Liver (tissue), 9 donors: ENCODE measurements around the gene VIPR2. TPM values are rescaled to one million over a fixed set of nuclear protein-coding genes. Genes with fewer than 3 reads are reported as not detected.

Experiments
- DNase-seq: peaks from one replicate; pipeline ENCODE4 v3.0.0-alpha.2; 2017; ENCODE audit warnings: low spot score
- H3K27ac ChIP-seq, 2 donors: one replicate each; pipeline ENCODE4 v1.7.0; 2013; ENCODE audit warnings: inconsistent platforms in 2 of 2, low read length in 2 of 2, control low read depth in 1 of 2, low read depth in 1 of 2, mild to moderate bottlenecking in 1 of 2
- H3K27me3 ChIP-seq, 4 donors: one replicate each; pipeline versions ENCODE4 v1.6.1 to v1.7.0; 2013; ENCODE audit warnings: low read length in 3 of 4, inconsistent platforms in 1 of 4, mild to moderate bottlenecking in 1 of 4, moderate library complexity in 1 of 4; ENCODE audit not compliant: control insufficient read depth in 4 of 4, insufficient read depth in 4 of 4
- H3K36me3 ChIP-seq, 4 donors: one replicate each; pipeline versions ENCODE4 v1.6.1 to v1.7.0; 2013; ENCODE audit warnings: low read length in 3 of 4, mild to moderate bottlenecking in 3 of 4, low read depth in 1 of 4, moderate library complexity in 1 of 4; ENCODE audit not compliant: control insufficient read depth in 4 of 4, insufficient read depth in 3 of 4
- H3K4me1 ChIP-seq, 4 donors: one replicate each; pipeline versions ENCODE4 v1.6.1 to v1.7.0; 2013; ENCODE audit warnings: low read length in 3 of 4, mild to moderate bottlenecking in 3 of 4, moderate library complexity in 1 of 4; ENCODE audit not compliant: control insufficient read depth in 4 of 4, insufficient read depth in 4 of 4
- H3K4me3 ChIP-seq, 3 donors: one replicate each; pipeline versions ENCODE4 v1.6.1 to v1.7.0; 2013; ENCODE audit warnings: low read length in 3 of 3, control low read depth in 1 of 3, low read depth in 1 of 3, mild to moderate bottlenecking in 1 of 3
- H3K9ac ChIP-seq, 2 donors: one replicate each; pipeline ENCODE4 v1.7.0; 2013; ENCODE audit warnings: low read length in 2 of 2, mild to moderate bottlenecking in 2 of 2, moderate library complexity in 2 of 2, control low read depth in 1 of 2, low read depth in 1 of 2
- H3K9me3 ChIP-seq, 4 donors: one replicate each; pipeline versions ENCODE4 v1.6.1 to v1.7.0; 2013; ENCODE audit warnings: low read length in 3 of 4; ENCODE audit not compliant: control insufficient read depth in 4 of 4
- EGR1 ChIP-seq, 2 donors: IDR thresholded peaks; 2 replicates each; pipeline ENCODE4 v1.6.1; 2016 to 2018; ENCODE audit warnings: antibody characterized with exemption in 2 of 2, low read depth in 2 of 2
- FOXA1 ChIP-seq: IDR thresholded peaks from 2 replicates; pipeline ENCODE4 v1.6.1; 2016; ENCODE audit warnings: antibody characterized with exemption
- FOXA2 ChIP-seq: IDR thresholded peaks from 2 replicates; pipeline ENCODE4 v1.6.1; 2016; ENCODE audit warnings: antibody characterized with exemption
- GABPA ChIP-seq, 2 donors: IDR thresholded peaks in 1 of 2; conservative IDR thresholded peaks in 1 of 2; 2 replicates each; pipeline ENCODE4 v1.6.1; 2016; ENCODE audit warnings: antibody characterized with exemption in 2 of 2, mild to moderate bottlenecking in 1 of 2, moderate library complexity in 1 of 2
- HNF4A ChIP-seq, 2 donors: conservative IDR thresholded peaks; 2 replicates each; pipeline ENCODE4 v1.6.1; 2016; ENCODE audit warnings: antibody characterized with exemption in 2 of 2, mild to moderate bottlenecking in 2 of 2
- HNF4G ChIP-seq: IDR thresholded peaks from 2 replicates; pipeline ENCODE4 v1.6.1; 2016; ENCODE audit warnings: antibody characterized with exemption
- JUND ChIP-seq, 2 donors: IDR thresholded peaks; 2 replicates each; pipeline ENCODE4 v1.6.1; 2016; ENCODE audit warnings: antibody characterized with exemption in 2 of 2
- NR2F2 ChIP-seq: IDR thresholded peaks from 2 replicates; pipeline ENCODE4 v1.6.1; 2016; ENCODE audit warnings: antibody characterized with exemption
- RAD21 ChIP-seq, 2 donors: IDR thresholded peaks; 2 replicates each; pipeline ENCODE4 v1.6.1; 2016; ENCODE audit warnings: antibody characterized with exemption in 2 of 2, mild to moderate bottlenecking in 2 of 2
- RXRA ChIP-seq, 2 donors: IDR thresholded peaks; 2 replicates each; pipeline ENCODE4 v1.6.1; 2017 to 2018; ENCODE audit warnings: antibody characterized with exemption in 2 of 2, mild to moderate bottlenecking in 1 of 2
- SP1 ChIP-seq: IDR thresholded peaks from 2 replicates; pipeline ENCODE4 v1.6.1; 2018; ENCODE audit warnings: antibody characterized with exemption, mild to moderate bottlenecking
- TAF1 ChIP-seq: conservative IDR thresholded peaks from 2 replicates; pipeline ENCODE4 v1.6.1; 2016; ENCODE audit warnings: antibody characterized with exemption, mild to moderate bottlenecking
- YY1 ChIP-seq: IDR thresholded peaks from 2 replicates; pipeline ENCODE4 v1.6.1; 2016; ENCODE audit warnings: antibody characterized with exemption, mild to moderate bottlenecking
- WGBS: extraction: QIAGEN DNeasy Blood & Tissue Kit; methylation state at CpG from one replicate; pipeline ENCODE4 v1.1.7; 2013; 5-methylcytosine and 5-hydroxymethylcytosine counted together
- polyA plus RNA-seq, 2 donors: library from polyadenylated mRNA; stranded (reverse) in 1 of 2; unstranded in 1 of 2; fragments of 200-250 nt in 1 of 2; fragments of >200 nt in 1 of 2; fragmentation: Nextera tagmentation in 1 of 2; extraction: Ambion mirVana in 1 of 2; gene quantifications; one replicate each; pipeline versions ENCODE4 v1.2.1 to v1.2.3, GENCODE V29; 2013 to 2015
- total RNA-seq, 2 donors: library from RNA; depleted of rRNA; stranded (reverse); fragments of >200 nt; gene quantifications; one replicate each; pipeline ENCODE4 v1.2.3, GENCODE V29; 2014
- TF ChIP-seq, protein P1 (sequence below): IDR thresholded peaks from 2 replicates; pipeline ENCODE4 v1.6.1; 2016; ENCODE audit warnings: antibody characterized with exemption
- TF ChIP-seq, protein P2 (sequence below): IDR thresholded peaks from 2 replicates; pipeline ENCODE4 v1.6.1; 2016; ENCODE audit warnings: antibody characterized with exemption
- TF ChIP-seq, protein P3 (sequence below): IDR thresholded peaks from 2 replicates; pipeline ENCODE4 v1.6.1; 2016; ENCODE audit warnings: antibody characterized with exemption, mild to moderate bottlenecking
- TF ChIP-seq, protein P4 (sequence below): fragments of 150-350 bp; IDR thresholded peaks from 2 replicates; pipeline ENCODE4 v1.5.1; 2017; ENCODE audit warnings: improper control_type of control experiment, low read depth, low read length; ENCODE audit not compliant: missing input control
- TF ChIP-seq, protein P5 (sequence below): IDR thresholded peaks from 2 replicates; pipeline ENCODE4 v1.6.1; 2016; ENCODE audit warnings: antibody characterized with exemption
- donor health status: healthy.
- donor health status: healthy.
- donor health status: healthy.
- donor health status: healthy.
- donor health status: healthy.

VIPR2 gene
- total and polyA plus RNA-seq, 4 donors, result 0.05 to 0.17 (median 0.10) TPM; not detected in 1

DNA sequence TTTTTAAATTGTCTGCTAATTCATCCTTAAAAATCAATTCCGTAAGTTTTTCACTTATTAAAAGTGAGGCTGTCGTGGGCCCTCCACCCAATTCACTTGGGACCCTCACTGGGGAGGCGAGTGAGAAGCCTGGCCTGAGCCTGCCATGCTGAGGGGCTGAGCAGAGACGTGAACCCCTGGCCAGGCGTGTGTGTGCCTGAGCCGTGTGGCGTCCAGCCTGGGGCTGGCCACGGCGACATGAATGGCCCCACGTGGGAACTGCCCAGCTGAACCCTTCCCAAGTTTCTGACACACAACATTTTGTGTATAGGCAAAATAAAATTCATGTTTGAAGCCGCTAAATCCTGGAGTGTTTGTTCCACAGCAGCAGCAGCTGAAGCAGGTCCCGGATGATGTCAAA is 13.0 kb upstream of the VIPR2 start:
- TF ChIP-seq HNF4G (no peak), JUND (IDR thresholded peaks at IDR 0.05) (no peak), TAF1 (no peak), FOXA1 (no peak), GABPA (IDR thresholded peaks at IDR 0.05 in 1 of 2, conservative IDR thresholded peaks at IDR 0.05 in 1 of 2) (no peak), HNF4A (conservative IDR thresholded peaks at IDR 0.05) (no peak), YY1 (no peak), NR2F2 (no peak), SP1 (no peak), EGR1 (IDR thresholded peaks at IDR 0.05; ENCODE audit: low read depth in 2 of 2) (no peak), RXRA (IDR thresholded peaks at IDR 0.05) (no peak)
- TF ChIP-seq, protein P1, sequence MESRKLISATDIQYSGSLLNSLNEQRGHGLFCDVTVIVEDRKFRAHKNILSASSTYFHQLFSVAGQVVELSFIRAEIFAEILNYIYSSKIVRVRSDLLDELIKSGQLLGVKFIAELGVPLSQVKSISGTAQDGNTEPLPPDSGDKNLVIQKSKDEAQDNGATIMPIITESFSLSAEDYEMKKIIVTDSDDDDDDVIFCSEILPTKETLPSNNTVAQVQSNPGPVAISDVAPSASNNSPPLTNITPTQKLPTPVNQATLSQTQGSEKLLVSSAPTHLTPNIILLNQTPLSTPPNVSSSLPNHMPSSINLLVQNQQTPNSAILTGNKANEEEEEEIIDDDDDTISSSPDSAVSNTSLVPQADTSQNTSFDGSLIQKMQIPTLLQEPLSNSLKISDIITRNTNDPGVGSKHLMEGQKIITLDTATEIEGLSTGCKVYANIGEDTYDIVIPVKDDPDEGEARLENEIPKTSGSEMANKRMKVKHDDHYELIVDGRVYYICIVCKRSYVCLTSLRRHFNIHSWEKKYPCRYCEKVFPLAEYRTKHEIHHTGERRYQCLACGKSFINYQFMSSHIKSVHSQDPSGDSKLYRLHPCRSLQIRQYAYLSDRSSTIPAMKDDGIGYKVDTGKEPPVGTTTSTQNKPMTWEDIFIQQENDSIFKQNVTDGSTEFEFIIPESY, result no peak
- TF ChIP-seq, protein P2, sequence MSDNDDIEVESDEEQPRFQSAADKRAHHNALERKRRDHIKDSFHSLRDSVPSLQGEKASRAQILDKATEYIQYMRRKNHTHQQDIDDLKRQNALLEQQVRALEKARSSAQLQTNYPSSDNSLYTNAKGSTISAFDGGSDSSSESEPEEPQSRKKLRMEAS, result no peak
- TF ChIP-seq, protein P3, sequence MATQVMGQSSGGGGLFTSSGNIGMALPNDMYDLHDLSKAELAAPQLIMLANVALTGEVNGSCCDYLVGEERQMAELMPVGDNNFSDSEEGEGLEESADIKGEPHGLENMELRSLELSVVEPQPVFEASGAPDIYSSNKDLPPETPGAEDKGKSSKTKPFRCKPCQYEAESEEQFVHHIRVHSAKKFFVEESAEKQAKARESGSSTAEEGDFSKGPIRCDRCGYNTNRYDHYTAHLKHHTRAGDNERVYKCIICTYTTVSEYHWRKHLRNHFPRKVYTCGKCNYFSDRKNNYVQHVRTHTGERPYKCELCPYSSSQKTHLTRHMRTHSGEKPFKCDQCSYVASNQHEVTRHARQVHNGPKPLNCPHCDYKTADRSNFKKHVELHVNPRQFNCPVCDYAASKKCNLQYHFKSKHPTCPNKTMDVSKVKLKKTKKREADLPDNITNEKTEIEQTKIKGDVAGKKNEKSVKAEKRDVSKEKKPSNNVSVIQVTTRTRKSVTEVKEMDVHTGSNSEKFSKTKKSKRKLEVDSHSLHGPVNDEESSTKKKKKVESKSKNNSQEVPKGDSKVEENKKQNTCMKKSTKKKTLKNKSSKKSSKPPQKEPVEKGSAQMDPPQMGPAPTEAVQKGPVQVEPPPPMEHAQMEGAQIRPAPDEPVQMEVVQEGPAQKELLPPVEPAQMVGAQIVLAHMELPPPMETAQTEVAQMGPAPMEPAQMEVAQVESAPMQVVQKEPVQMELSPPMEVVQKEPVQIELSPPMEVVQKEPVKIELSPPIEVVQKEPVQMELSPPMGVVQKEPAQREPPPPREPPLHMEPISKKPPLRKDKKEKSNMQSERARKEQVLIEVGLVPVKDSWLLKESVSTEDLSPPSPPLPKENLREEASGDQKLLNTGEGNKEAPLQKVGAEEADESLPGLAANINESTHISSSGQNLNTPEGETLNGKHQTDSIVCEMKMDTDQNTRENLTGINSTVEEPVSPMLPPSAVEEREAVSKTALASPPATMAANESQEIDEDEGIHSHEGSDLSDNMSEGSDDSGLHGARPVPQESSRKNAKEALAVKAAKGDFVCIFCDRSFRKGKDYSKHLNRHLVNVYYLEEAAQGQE, result no peak
- TF ChIP-seq, protein P4, sequence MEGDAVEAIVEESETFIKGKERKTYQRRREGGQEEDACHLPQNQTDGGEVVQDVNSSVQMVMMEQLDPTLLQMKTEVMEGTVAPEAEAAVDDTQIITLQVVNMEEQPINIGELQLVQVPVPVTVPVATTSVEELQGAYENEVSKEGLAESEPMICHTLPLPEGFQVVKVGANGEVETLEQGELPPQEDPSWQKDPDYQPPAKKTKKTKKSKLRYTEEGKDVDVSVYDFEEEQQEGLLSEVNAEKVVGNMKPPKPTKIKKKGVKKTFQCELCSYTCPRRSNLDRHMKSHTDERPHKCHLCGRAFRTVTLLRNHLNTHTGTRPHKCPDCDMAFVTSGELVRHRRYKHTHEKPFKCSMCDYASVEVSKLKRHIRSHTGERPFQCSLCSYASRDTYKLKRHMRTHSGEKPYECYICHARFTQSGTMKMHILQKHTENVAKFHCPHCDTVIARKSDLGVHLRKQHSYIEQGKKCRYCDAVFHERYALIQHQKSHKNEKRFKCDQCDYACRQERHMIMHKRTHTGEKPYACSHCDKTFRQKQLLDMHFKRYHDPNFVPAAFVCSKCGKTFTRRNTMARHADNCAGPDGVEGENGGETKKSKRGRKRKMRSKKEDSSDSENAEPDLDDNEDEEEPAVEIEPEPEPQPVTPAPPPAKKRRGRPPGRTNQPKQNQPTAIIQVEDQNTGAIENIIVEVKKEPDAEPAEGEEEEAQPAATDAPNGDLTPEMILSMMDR, result no peak
- 90% methylated on average over 12 of the region's 12 CpGs for WGBS
- H3K27ac ChIP-seq, result no peak overlapping the region

DNA sequence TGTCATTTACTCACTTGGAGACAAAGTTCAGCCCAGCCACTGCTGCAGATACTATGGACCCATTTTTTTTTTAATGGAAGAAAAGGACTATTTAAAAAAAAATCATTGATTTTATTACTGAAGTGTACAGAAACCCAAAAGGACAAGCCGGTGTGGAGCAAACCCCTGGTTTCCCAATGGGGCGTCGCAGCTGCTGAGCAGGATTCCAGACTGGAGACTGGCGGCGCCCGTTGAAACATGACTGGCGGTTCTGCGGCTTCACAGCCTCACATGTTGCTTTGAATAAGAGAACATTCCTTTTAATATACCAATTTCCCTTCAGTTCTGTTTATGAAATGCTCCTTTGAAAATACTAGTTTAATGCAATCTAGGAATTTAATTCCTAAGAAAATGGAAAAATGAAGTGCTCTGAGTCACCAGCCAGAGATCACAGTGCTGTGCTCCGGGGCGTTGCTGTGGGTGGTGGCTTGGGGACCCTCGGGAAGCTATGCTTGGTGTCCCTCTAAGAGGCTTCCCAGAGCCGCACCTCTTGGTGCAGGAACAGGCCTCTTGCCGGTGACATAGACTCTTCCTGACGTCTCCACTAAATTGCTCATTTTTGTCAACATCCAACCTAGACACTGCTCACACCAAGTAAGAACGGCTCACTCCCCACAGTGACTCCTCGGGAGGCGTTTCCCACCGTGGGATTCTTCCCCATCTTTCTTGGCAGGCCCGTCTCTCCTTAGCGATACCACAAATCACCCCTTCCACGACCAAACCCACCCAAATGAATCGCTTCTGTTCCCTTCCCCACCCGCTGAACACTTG is 12.0 kb upstream of the VIPR2 start:
- no peak for DNase-seq
- 90% methylated on average over 23 of the region's 23 CpGs for WGBS

More for the DNA sequence above, 13.0 kb upstream of the VIPR2 start:
- no peak for DNase-seq
- H3K9ac ChIP-seq, result no peak overlapping the region
- no peaks in the 10 kb centered on the region for H3K9me3 ChIP-seq
- H3K4me1 ChIP-seq, result no peaks in the 10 kb centered on the region
- no peaks in the 10 kb centered on the region for H3K36me3 ChIP-seq
- H3K27me3 ChIP-seq, result no peaks in the 10 kb centered on the region
- no peak overlapping the region for H3K4me3 ChIP-seq

More for the DNA sequence above, 12.0 kb upstream of the VIPR2 start:
- H3K36me3 ChIP-seq, result no peaks in the 10 kb centered on the region
- H3K27me3 ChIP-seq, result no peaks in the 10 kb centered on the region
- no peaks in the 10 kb centered on the region for H3K4me1 ChIP-seq
- H3K4me3 ChIP-seq, result no peak overlapping the region
- TF ChIP-seq EGR1 (IDR thresholded peaks at IDR 0.05; ENCODE audit: low read depth in 2 of 2), result no peak
- no peak for TF ChIP-seq RAD21 (IDR thresholded peaks at IDR 0.05)
- no peak for TF ChIP-seq GABPA (IDR thresholded peaks at IDR 0.05 in 1 of 2, conservative IDR thresholded peaks at IDR 0.05 in 1 of 2)
- no peak for TF ChIP-seq NR2F2
- no peak for TF ChIP-seq SP1
- TF ChIP-seq HNF4A (conservative IDR thresholded peaks at IDR 0.05), result no peak
- TF ChIP-seq YY1, result no peak
- TF ChIP-seq FOXA1, result no peak
- TF ChIP-seq, protein P5, sequence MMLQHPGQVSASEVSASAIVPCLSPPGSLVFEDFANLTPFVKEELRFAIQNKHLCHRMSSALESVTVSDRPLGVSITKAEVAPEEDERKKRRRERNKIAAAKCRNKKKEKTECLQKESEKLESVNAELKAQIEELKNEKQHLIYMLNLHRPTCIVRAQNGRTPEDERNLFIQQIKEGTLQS, result no peak
- no peak for TF ChIP-seq JUND (IDR thresholded peaks at IDR 0.05)
- TF ChIP-seq RXRA (IDR thresholded peaks at IDR 0.05), result no peak
- TF ChIP-seq, protein P2, result no peak
- TF ChIP-seq FOXA2, result no peak
- no peak overlapping the region for H3K27ac ChIP-seq
- no peaks in the 10 kb centered on the region for H3K9me3 ChIP-seq
- no peak overlapping the region for H3K9ac ChIP-seq
